ENCODE data around the gene INF2.

Gene INF2

GRCh38 chr14:104712881-104713734 lies 23.7 kb downstream of the INF2 start:
- Histone ChIP-seq H3K27me3 (ENCODE audit: control insufficient read depth, insufficient read depth, low read length) (no peaks in the 10 kb centered on the region), H3K36me3 (ENCODE audit: control insufficient read depth, low read depth, low read length) (peaks cover 17% of the 10 kb centered on the region), H3K4me1 (ENCODE audit: control insufficient read depth, low read depth, low read length) (no peaks in the 10 kb centered on the region), H3K9me3 (ENCODE audit: control insufficient read depth, low read depth, low read length) (no peaks in the 10 kb centered on the region), H3K4me3 (ENCODE audit: low read length) (no peak overlapping the region), H3K27ac (ENCODE audit: low read length) (no peak overlapping the region), H3K9ac (ENCODE audit: low read length) (no peak overlapping the region)

GRCh38 chr14:104714066-104714465 lies 24.6 kb downstream of the INF2 start:
- Histone ChIP-seq H3K4me1 (ENCODE audit: control insufficient read depth, low read depth, low read length) (no peaks in the 10 kb centered on the region), H3K27ac (ENCODE audit: low read length) (no peak overlapping the region)

GRCh38 chr14:104714681-104715080 lies 25.3 kb downstream of the INF2 start:
- H3K27ac ChIP-seq (ENCODE audit: low read length), result no peak overlapping the region
- no peak overlapping the region for H3K4me3 ChIP-seq (ENCODE audit: low read length)
- no peaks in the 10 kb centered on the region for H3K9me3 ChIP-seq (ENCODE audit: control insufficient read depth, low read depth, low read length)
- no peaks in the 10 kb centered on the region for H3K27me3 ChIP-seq (ENCODE audit: control insufficient read depth, insufficient read depth, low read length)
- H3K9ac ChIP-seq (ENCODE audit: low read length), result no peak overlapping the region
- H3K36me3 ChIP-seq (ENCODE audit: control insufficient read depth, low read depth, low read length), result peaks cover 17% of the 10 kb centered on the region
- H3K4me1 ChIP-seq (ENCODE audit: control insufficient read depth, low read depth, low read length), result no peaks in the 10 kb centered on the region

More at GRCh38 chr14:104714066-104714465, 24.6 kb downstream of the INF2 start:
- H3K36me3 ChIP-seq (ENCODE audit: control insufficient read depth, low read depth, low read length), result peaks cover 17% of the 10 kb centered on the region
- H3K27me3 ChIP-seq (ENCODE audit: control insufficient read depth, insufficient read depth, low read length), result no peaks in the 10 kb centered on the region
- H3K9ac ChIP-seq (ENCODE audit: low read length), result no peak overlapping the region
- H3K9me3 ChIP-seq (ENCODE audit: control insufficient read depth, low read depth, low read length), result no peaks in the 10 kb centered on the region
- no peak overlapping the region for H3K4me3 ChIP-seq (ENCODE audit: low read length)

GRCh38 chr14:104715416-104715815 lies 26.0 kb downstream of the INF2 start:
- Histone ChIP-seq H3K4me1 (ENCODE audit: control insufficient read depth, low read depth, low read length) (no peaks in the 10 kb centered on the region), H3K27ac (ENCODE audit: low read length) (no peak overlapping the region), H3K4me3 (ENCODE audit: low read length) (no peak overlapping the region), H3K9ac (ENCODE audit: low read length) (no peak overlapping the region), H3K27me3 (ENCODE audit: control insufficient read depth, insufficient read depth, low read length) (no peaks in the 10 kb centered on the region), H3K36me3 (ENCODE audit: control insufficient read depth, low read depth, low read length) (peaks cover 14% of the 10 kb centered on the region), H3K9me3 (ENCODE audit: control insufficient read depth, low read depth, low read length) (no peaks in the 10 kb centered on the region)

- no peaks in the 10 kb centered on the region for H3K9me3 ChIP-seq (ENCODE audit: control insufficient read depth, low read depth, low read length)
- H3K9ac ChIP-seq (ENCODE audit: low read length), result no peak overlapping the region
- no peak overlapping the region for H3K27ac ChIP-seq (ENCODE audit: low read length)
- H3K27me3 ChIP-seq (ENCODE audit: control insufficient read depth, insufficient read depth, low read length), result no peaks in the 10 kb centered on the region
- H3K36me3 ChIP-seq (ENCODE audit: control insufficient read depth, low read depth, low read length), result peaks cover 12% of the 10 kb centered on the region
- H3K4me1 ChIP-seq (ENCODE audit: control insufficient read depth, low read depth, low read length), result no peaks in the 10 kb centered on the region
- H3K4me3 ChIP-seq (ENCODE audit: low read length), result no peak overlapping the region
Observed at GRCh38 chr14:104715871-104716270, 26.5 kb downstream of the INF2 start.

DNA sequence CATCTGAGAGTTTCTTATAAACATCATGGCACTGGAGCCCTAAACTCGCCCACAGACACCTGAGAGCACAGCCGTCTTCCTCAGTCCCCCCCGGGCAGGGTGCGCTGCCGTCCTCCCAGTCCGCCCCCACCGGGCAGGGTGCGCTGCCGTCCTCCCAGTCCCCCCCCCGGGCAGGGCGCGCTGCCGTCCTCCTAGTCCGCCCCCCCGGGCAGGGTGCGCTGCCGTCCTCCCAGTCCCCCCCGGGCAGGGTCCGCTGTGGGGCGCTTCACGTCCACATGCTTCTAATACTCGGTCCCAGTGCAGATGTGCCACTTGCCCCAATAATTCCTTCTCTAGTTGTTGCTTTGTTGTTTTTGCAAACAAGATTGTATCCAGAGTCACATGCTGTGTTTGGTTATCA lies 27.7 kb downstream of the INF2 start:
- H3K27ac ChIP-seq (ENCODE audit: low read length), result no peak overlapping the region
- no peaks in the 10 kb centered on the region for H3K4me1 ChIP-seq (ENCODE audit: control insufficient read depth, low read depth, low read length)
- H3K4me3 ChIP-seq (ENCODE audit: low read length), result no peak overlapping the region
- H3K36me3 ChIP-seq (ENCODE audit: control insufficient read depth, low read depth, low read length), result peaks cover 8% of the 10 kb centered on the region
- H3K9me3 ChIP-seq (ENCODE audit: control insufficient read depth, low read depth, low read length), result no peaks in the 10 kb centered on the region
- H3K27me3 ChIP-seq (ENCODE audit: control insufficient read depth, insufficient read depth, low read length), result no peaks in the 10 kb centered on the region
- H3K9ac ChIP-seq (ENCODE audit: low read length), result no peak overlapping the region

DNA sequence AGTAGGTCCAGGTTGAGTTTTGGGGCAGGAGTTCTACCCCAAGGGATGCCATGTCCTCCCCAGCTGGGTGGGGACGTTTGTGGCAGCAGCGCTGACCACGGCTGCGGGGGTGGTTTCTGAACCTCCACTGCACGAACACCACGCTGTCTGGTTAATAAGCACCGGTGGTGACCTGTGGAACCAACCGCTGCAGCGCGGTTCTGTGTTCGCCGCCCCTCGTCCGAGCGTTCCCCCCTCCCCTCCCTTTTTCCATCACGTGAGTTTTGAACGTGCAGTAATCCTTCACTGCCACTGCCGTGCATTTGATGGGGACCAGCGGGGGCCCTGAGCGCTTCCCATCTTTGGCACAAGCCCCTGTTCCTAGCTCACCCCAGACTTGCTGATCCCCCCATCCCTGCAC lies 28.2 kb downstream of the INF2 start:
- H3K27me3 ChIP-seq (ENCODE audit: control insufficient read depth, insufficient read depth, low read length), result no peaks in the 10 kb centered on the region
- H3K9ac ChIP-seq (ENCODE audit: low read length), result no peak overlapping the region
- no peak overlapping the region for H3K27ac ChIP-seq (ENCODE audit: low read length)
- no peaks in the 10 kb centered on the region for H3K4me1 ChIP-seq (ENCODE audit: control insufficient read depth, low read depth, low read length)
- H3K9me3 ChIP-seq (ENCODE audit: control insufficient read depth, low read depth, low read length), result no peaks in the 10 kb centered on the region
- H3K4me3 ChIP-seq (ENCODE audit: low read length), result no peak overlapping the region
- H3K36me3 ChIP-seq (ENCODE audit: control insufficient read depth, low read depth, low read length), result peaks cover 6% of the 10 kb centered on the region

DNA sequence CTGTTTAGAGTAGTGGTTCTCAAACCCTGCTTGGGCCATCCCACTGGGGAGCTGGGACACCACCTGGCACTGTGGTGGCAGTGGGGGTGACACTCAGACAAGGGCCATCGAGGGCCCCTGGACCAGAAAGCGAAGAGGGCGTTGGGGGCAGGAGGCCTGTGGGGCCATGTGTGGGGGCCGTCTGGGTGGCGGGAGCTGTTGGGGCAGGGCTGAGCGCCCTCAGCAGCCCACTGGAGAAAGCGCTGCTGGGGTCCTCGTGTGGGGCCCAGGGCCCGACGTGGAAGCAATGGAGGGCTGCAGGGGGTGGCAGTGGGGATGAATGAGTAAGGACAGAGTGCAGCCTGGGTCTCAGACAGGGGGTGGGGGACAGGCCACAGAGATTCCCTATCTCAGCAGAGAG lies 28.7 kb downstream of the INF2 start:
- H3K9ac ChIP-seq (ENCODE audit: low read length), result no peak overlapping the region
- no peaks in the 10 kb centered on the region for H3K4me1 ChIP-seq (ENCODE audit: control insufficient read depth, low read depth, low read length)
- no peaks in the 10 kb centered on the region for H3K9me3 ChIP-seq (ENCODE audit: control insufficient read depth, low read depth, low read length)
- H3K27me3 ChIP-seq (ENCODE audit: control insufficient read depth, insufficient read depth, low read length), result no peaks in the 10 kb centered on the region
- no peak overlapping the region for H3K27ac ChIP-seq (ENCODE audit: low read length)
- peaks cover 6% of the 10 kb centered on the region for H3K36me3 ChIP-seq (ENCODE audit: control insufficient read depth, low read depth, low read length)
- no peak overlapping the region for H3K4me3 ChIP-seq (ENCODE audit: low read length)

DNA sequence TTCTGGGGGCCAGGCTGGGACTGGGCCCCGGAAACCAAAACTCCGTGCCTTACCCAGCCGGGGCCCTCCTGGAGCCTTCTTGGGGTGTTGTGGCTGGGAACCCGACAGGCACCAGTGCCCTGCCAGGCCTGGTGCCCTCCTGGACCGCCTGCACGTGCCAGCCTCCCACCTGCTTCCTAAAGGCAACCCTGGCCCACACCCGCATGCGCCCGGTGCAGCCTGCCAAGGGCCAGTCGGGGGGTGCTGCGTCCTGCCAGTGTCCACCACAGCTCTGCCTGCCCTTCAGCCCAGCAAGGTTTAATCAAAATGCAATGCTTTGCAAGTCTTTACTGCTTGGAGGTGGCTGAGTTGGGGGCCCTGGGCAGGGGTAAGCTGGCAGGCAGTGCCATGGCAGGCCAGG lies 29.5 kb downstream of the INF2 start:
- Histone ChIP-seq H3K9ac (ENCODE audit: low read length) (no peak overlapping the region), H3K4me3 (ENCODE audit: low read length) (no peak overlapping the region), H3K27ac (ENCODE audit: low read length) (no peak overlapping the region), H3K27me3 (ENCODE audit: control insufficient read depth, insufficient read depth, low read length) (no peaks in the 10 kb centered on the region), H3K9me3 (ENCODE audit: control insufficient read depth, low read depth, low read length) (no peaks in the 10 kb centered on the region), H3K36me3 (ENCODE audit: control insufficient read depth, low read depth, low read length) (peaks cover 6% of the 10 kb centered on the region), H3K4me1 (ENCODE audit: control insufficient read depth, low read depth, low read length) (no peaks in the 10 kb centered on the region)

- Histone ChIP-seq H3K27me3 (ENCODE audit: control insufficient read depth, insufficient read depth, low read length) (no peaks in the 10 kb centered on the region), H3K36me3 (ENCODE audit: control insufficient read depth, low read depth, low read length) (peaks cover 5% of the 10 kb centered on the region), H3K9ac (ENCODE audit: low read length) (no peak overlapping the region), H3K4me1 (ENCODE audit: control insufficient read depth, low read depth, low read length) (no peaks in the 10 kb centered on the region), H3K4me3 (ENCODE audit: low read length) (no peak overlapping the region), H3K9me3 (ENCODE audit: control insufficient read depth, low read depth, low read length) (no peaks in the 10 kb centered on the region), H3K27ac (ENCODE audit: low read length) (no peak overlapping the region)
Observed at GRCh38 chr14:104719343-104719742, 29.9 kb downstream of the INF2 start.

- Histone ChIP-seq H3K27ac (ENCODE audit: low read length) (no peak overlapping the region), H3K9ac (ENCODE audit: low read length) (no peak overlapping the region), H3K4me1 (ENCODE audit: control insufficient read depth, low read depth, low read length) (peaks cover 4% of the 10 kb centered on the region), H3K27me3 (ENCODE audit: control insufficient read depth, insufficient read depth, low read length) (no peaks in the 10 kb centered on the region), H3K36me3 (ENCODE audit: control insufficient read depth, low read depth, low read length) (no peaks in the 10 kb centered on the region), H3K4me3 (ENCODE audit: low read length) (no peak overlapping the region), H3K9me3 (ENCODE audit: control insufficient read depth, low read depth, low read length) (no peaks in the 10 kb centered on the region)
Observed at GRCh38 chr14:104721505-104722431, 32.4 kb downstream of the INF2 start.

All from iPS-18a (cell line).